RPMI8226 (cell line): Measurements from ENCODE around the gene AMD1.

Source experiments
- DNase-seq: peaks from one replicate; pipeline ENCODE4 v3.0.0-alpha.2; 2015

The AMD1 gene

DNA sequence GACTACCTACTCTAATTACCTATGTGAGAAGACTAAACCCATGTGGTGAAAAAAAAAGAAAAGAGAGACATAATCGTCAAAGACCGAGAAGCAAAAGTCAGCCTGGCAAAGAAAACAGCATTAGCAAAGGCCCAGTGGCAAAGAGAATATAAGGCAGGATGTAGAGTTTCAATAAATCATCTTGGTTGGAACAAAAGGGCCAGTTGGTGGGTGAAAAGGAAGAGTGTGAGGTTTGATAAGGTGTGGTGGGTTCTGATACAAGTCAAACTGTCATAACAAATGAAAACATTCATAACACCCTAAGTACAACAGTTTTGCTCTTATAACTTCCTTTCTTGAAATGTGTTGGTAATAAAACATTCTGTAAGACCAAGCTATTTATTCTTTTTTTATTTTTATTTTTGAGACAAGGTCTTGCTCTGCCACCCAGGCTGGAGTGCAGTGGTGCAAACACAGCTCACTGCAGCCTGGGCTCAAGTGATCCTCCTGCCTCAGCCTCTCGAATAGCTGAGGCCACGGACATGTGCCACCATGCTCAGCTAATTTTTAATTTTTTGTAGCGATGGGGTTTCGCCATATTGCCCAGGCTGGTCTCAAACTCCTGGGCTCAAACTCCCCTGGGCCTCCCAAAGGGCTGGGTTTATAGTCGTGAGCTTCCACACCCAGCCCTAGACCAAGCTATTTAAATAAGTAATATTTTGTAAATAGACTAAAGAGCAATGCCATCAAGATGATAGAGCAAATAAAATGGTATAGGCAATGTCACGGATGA is 65.0 kb downstream of the AMD1 start:
- DNase-seq, result no peak

DNA sequence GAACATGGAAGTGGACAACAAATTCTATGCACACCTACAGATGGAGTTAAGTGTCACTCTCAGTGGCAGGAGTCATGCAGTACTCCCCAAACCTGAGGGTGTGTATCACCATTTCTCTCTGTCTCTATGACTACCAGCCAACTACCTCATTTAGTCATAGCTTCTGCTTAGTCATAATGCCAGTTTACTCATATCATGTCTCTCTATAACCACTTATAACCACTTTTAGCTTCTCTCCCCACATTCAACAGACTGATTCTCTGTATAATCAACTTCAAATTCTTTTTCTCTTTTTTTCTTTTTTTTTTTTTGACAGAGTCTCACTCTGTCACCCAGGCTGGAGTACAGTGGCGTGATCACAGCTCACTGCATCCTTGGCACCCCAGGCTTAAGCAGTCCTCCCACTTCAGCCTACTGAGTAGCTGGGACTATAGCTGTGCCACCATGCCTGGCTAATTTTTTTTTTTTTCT is 70.1 kb downstream of the AMD1 start:
- no peak for DNase-seq
